Measurements from ENCODE around the gene KIF5C. TPM values are rescaled to one million over a fixed set of nuclear protein-coding genes. Genes with fewer than 3 reads are reported as not detected.

The KIF5C gene
- total and polyA plus RNA-seq, 5 donors = 0.86 to 3.3 (median 1.3) TPM

GRCh38 chr2:149042881-149043280, 167.9 kb downstream of the KIF5C start:
- WGBS = 66% methylated on average over 1 of the region's 1 CpG
- Histone ChIP-seq H3K4me1 (ENCODE audit: control insufficient read depth, insufficient read depth, low read length) (no peaks in the 10 kb centered on the region), H3K27ac (ENCODE audit: low read length) (no peak overlapping the region), H3K4me3 (ENCODE audit: low read length) (no peak overlapping the region), H3K9me3 (ENCODE audit: control insufficient read depth, low read length) (no peaks in the 10 kb centered on the region), H3K27me3 (ENCODE audit: control insufficient read depth, insufficient read depth) (no peaks in the 10 kb centered on the region)
- intact Hi-C loops (cut with DNase I) = no loop called here
- no peak for ATAC-seq
- no peak for DNase-seq

- intact Hi-C loops (cut with DNase I) = no loop called here
- WGBS = 40% methylated on average over 1 of the region's 1 CpG
- Histone ChIP-seq H3K27me3 (ENCODE audit: control insufficient read depth, insufficient read depth) (no peaks in the 10 kb centered on the region), H3K4me3 (ENCODE audit: low read length) (no peak overlapping the region), H3K4me1 (ENCODE audit: control insufficient read depth, insufficient read depth, low read length) (no peaks in the 10 kb centered on the region), H3K9me3 (ENCODE audit: control insufficient read depth, low read length) (no peaks in the 10 kb centered on the region), H3K27ac (ENCODE audit: low read length) (no peak overlapping the region)
- ATAC-seq = no peak
- DNase-seq = no peak
Measured at GRCh38 chr2:149044500-149044899, 169.5 kb downstream of the KIF5C start.

GRCh38 chr2:149047118-149047517, 172.1 kb downstream of the KIF5C start:
- Histone ChIP-seq H3K27ac (ENCODE audit: low read length) (no peak overlapping the region), H3K27me3 (ENCODE audit: control insufficient read depth, insufficient read depth) (no peaks in the 10 kb centered on the region), H3K4me3 (ENCODE audit: low read length) (no peak overlapping the region), H3K4me1 (ENCODE audit: control insufficient read depth, insufficient read depth, low read length) (no peaks in the 10 kb centered on the region), H3K9me3 (ENCODE audit: control insufficient read depth, low read length) (no peaks in the 10 kb centered on the region)
- no peak for DNase-seq
- intact Hi-C loops (cut with DNase I) = no loop called here
- 84% methylated on average over 2 of the region's 2 CpGs for WGBS
- ATAC-seq = no peak

- WGBS = 79% methylated on average over 2 of the region's 2 CpGs
- H3K27ac ChIP-seq (ENCODE audit: low read length) = no peak overlapping the region
- no peak overlapping the region for H3K4me3 ChIP-seq (ENCODE audit: low read length)
- DNase-seq = no peak
- H3K4me1 ChIP-seq (ENCODE audit: control insufficient read depth, insufficient read depth, low read length) = no peaks in the 10 kb centered on the region
- H3K9me3 ChIP-seq (ENCODE audit: control insufficient read depth, low read length) = no peaks in the 10 kb centered on the region
- ATAC-seq = no peak
- H3K27me3 ChIP-seq (ENCODE audit: control insufficient read depth, insufficient read depth) = no peaks in the 10 kb centered on the region
- intact Hi-C loops (cut with DNase I) = no loop called here
Measured at GRCh38 chr2:149049142-149049541, 174.1 kb downstream of the KIF5C start.

GRCh38 chr2:149050188-149050587, 175.2 kb downstream of the KIF5C start:
- intact Hi-C loops (cut with DNase I) = no loop called here
- no peak for ATAC-seq

GRCh38 chr2:149055751-149056150, 180.7 kb downstream of the KIF5C start:
- ATAC-seq (no peak), DNase-seq (no peak)
- Histone ChIP-seq H3K4me3 (ENCODE audit: low read length) (no peak overlapping the region), H3K9me3 (ENCODE audit: control insufficient read depth, low read length) (no peaks in the 10 kb centered on the region), H3K27ac (ENCODE audit: low read length) (no peak overlapping the region), H3K4me1 (ENCODE audit: control insufficient read depth, insufficient read depth, low read length) (no peaks in the 10 kb centered on the region), H3K27me3 (ENCODE audit: control insufficient read depth, insufficient read depth) (no peaks in the 10 kb centered on the region)
- intact Hi-C loops (cut with DNase I) = no loop called here
- 46% methylated on average over 1 of the region's 1 CpG for WGBS

More at GRCh38 chr2:149050188-149050587, 175.2 kb downstream of the KIF5C start:
- Histone ChIP-seq H3K4me3 (ENCODE audit: low read length) (no peak overlapping the region), H3K27me3 (ENCODE audit: control insufficient read depth, insufficient read depth) (no peaks in the 10 kb centered on the region), H3K4me1 (ENCODE audit: control insufficient read depth, insufficient read depth, low read length) (no peaks in the 10 kb centered on the region), H3K27ac (ENCODE audit: low read length) (no peak overlapping the region), H3K9me3 (ENCODE audit: control insufficient read depth, low read length) (no peaks in the 10 kb centered on the region)
- WGBS = 60% methylated on average over 6 of the region's 6 CpGs
- no peak for DNase-seq

GRCh38 chr2:149056541-149057255, 181.7 kb downstream of the KIF5C start:
- Histone ChIP-seq H3K27me3 (ENCODE audit: control insufficient read depth, insufficient read depth) (no peaks in the 10 kb centered on the region), H3K9me3 (ENCODE audit: control insufficient read depth, low read length) (no peaks in the 10 kb centered on the region), H3K27ac (ENCODE audit: low read length) (no peak overlapping the region), H3K4me1 (ENCODE audit: control insufficient read depth, insufficient read depth, low read length) (no peaks in the 10 kb centered on the region), H3K4me3 (ENCODE audit: low read length) (no peak overlapping the region)
- ATAC-seq (no peak), DNase-seq (no peak)
- intact Hi-C loops (cut with DNase I) = no loop called here
- WGBS = 85% methylated on average over 6 of the region's 6 CpGs

GRCh38 chr2:149057401-149057800, 182.4 kb downstream of the KIF5C start:
- no peak overlapping the region for H3K4me3 ChIP-seq (ENCODE audit: low read length)
- DNase-seq (no peak), ATAC-seq (no peak)
- no peaks in the 10 kb centered on the region for H3K9me3 ChIP-seq (ENCODE audit: control insufficient read depth, low read length)
- intact Hi-C loops (cut with DNase I) = no loop called here
- no peaks in the 10 kb centered on the region for H3K27me3 ChIP-seq (ENCODE audit: control insufficient read depth, insufficient read depth)
- no peak overlapping the region for H3K27ac ChIP-seq (ENCODE audit: low read length)
- WGBS = 41% methylated on average over 5 of the region's 5 CpGs
- no peaks in the 10 kb centered on the region for H3K4me1 ChIP-seq (ENCODE audit: control insufficient read depth, insufficient read depth, low read length)

- Histone ChIP-seq H3K27me3 (ENCODE audit: control insufficient read depth, insufficient read depth) (no peaks in the 10 kb centered on the region), H3K4me3 (ENCODE audit: low read length) (no peak overlapping the region), H3K9me3 (ENCODE audit: control insufficient read depth, low read length) (no peaks in the 10 kb centered on the region), H3K4me1 (ENCODE audit: control insufficient read depth, insufficient read depth, low read length) (no peaks in the 10 kb centered on the region), H3K27ac (ENCODE audit: low read length) (no peak overlapping the region)
- 88% methylated on average over 5 of the region's 5 CpGs for WGBS
- DNase-seq = no peak
- intact Hi-C loops (cut with DNase I) = no loop called here
- no peak for ATAC-seq
Measured at GRCh38 chr2:149058936-149059335, 183.9 kb downstream of the KIF5C start.

- DNase-seq (no peak), ATAC-seq (no peak)
- no peaks in the 10 kb centered on the region for H3K27me3 ChIP-seq (ENCODE audit: control insufficient read depth, insufficient read depth)
- H3K4me1 ChIP-seq (ENCODE audit: control insufficient read depth, insufficient read depth, low read length) = no peaks in the 10 kb centered on the region
- no peak overlapping the region for H3K27ac ChIP-seq (ENCODE audit: low read length)
- intact Hi-C loops (cut with DNase I) = no loop called here
- no peak overlapping the region for H3K4me3 ChIP-seq (ENCODE audit: low read length)
- WGBS = 86% methylated on average over 1 of the region's 1 CpG
- H3K9me3 ChIP-seq (ENCODE audit: control insufficient read depth, low read length) = no peaks in the 10 kb centered on the region
Measured at GRCh38 chr2:149059822-149060221, 184.8 kb downstream of the KIF5C start.

- WGBS = 86% methylated on average over 2 of the region's 2 CpGs
Measured at GRCh38 chr2:149061133-149061745, 186.2 kb downstream of the KIF5C start.

More at GRCh38 chr2:149061133-149061745, 186.2 kb downstream of the KIF5C start:
- intact Hi-C loops (cut with DNase I) = no loop called here
- no peaks in the 10 kb centered on the region for H3K4me1 ChIP-seq (ENCODE audit: control insufficient read depth, insufficient read depth, low read length)
- ATAC-seq (no peak), DNase-seq (no peak)
- H3K4me3 ChIP-seq (ENCODE audit: low read length) = no peak overlapping the region
- H3K9me3 ChIP-seq (ENCODE audit: control insufficient read depth, low read length) = no peaks in the 10 kb centered on the region
- no peak overlapping the region for H3K27ac ChIP-seq (ENCODE audit: low read length)
- no peaks in the 10 kb centered on the region for H3K27me3 ChIP-seq (ENCODE audit: control insufficient read depth, insufficient read depth)
